Liver (tissue), 9 donors: ENCODE data around the gene PRR11. TPM values are rescaled to one million over a fixed set of nuclear protein-coding genes. Genes with fewer than 3 reads are reported as not detected.
A peak's percentile ranks its signal among the peaks of the same experiment; 100 is the strongest.

Source experiments
- DNase-seq: peaks from one replicate; pipeline ENCODE4 v3.0.0-alpha.2; 2017; ENCODE audit warnings: low spot score
- H3K27ac ChIP-seq, 2 donors: one replicate each; pipeline ENCODE4 v1.7.0; 2013; ENCODE audit warnings: inconsistent platforms in 2 of 2, low read length in 2 of 2, control low read depth in 1 of 2, low read depth in 1 of 2, mild to moderate bottlenecking in 1 of 2
- H3K27me3 ChIP-seq, 4 donors: one replicate each; pipeline versions ENCODE4 v1.6.1 to v1.7.0; 2013; ENCODE audit warnings: low read length in 3 of 4, inconsistent platforms in 1 of 4, mild to moderate bottlenecking in 1 of 4, moderate library complexity in 1 of 4; ENCODE audit not compliant: control insufficient read depth in 4 of 4, insufficient read depth in 4 of 4
- H3K36me3 ChIP-seq, 4 donors: one replicate each; pipeline versions ENCODE4 v1.6.1 to v1.7.0; 2013; ENCODE audit warnings: low read length in 3 of 4, mild to moderate bottlenecking in 3 of 4, low read depth in 1 of 4, moderate library complexity in 1 of 4; ENCODE audit not compliant: control insufficient read depth in 4 of 4, insufficient read depth in 3 of 4
- H3K4me1 ChIP-seq, 4 donors: one replicate each; pipeline versions ENCODE4 v1.6.1 to v1.7.0; 2013; ENCODE audit warnings: low read length in 3 of 4, mild to moderate bottlenecking in 3 of 4, moderate library complexity in 1 of 4; ENCODE audit not compliant: control insufficient read depth in 4 of 4, insufficient read depth in 4 of 4
- H3K4me3 ChIP-seq, 3 donors: one replicate each; pipeline versions ENCODE4 v1.6.1 to v1.7.0; 2013; ENCODE audit warnings: low read length in 3 of 3, control low read depth in 1 of 3, low read depth in 1 of 3, mild to moderate bottlenecking in 1 of 3
- H3K9ac ChIP-seq, 2 donors: one replicate each; pipeline ENCODE4 v1.7.0; 2013; ENCODE audit warnings: low read length in 2 of 2, mild to moderate bottlenecking in 2 of 2, moderate library complexity in 2 of 2, control low read depth in 1 of 2, low read depth in 1 of 2
- H3K9me3 ChIP-seq, 4 donors: one replicate each; pipeline versions ENCODE4 v1.6.1 to v1.7.0; 2013; ENCODE audit warnings: low read length in 3 of 4; ENCODE audit not compliant: control insufficient read depth in 4 of 4
- ATF3 ChIP-seq: IDR thresholded peaks from 2 replicates; pipeline ENCODE4 v1.6.1; 2016; ENCODE audit warnings: antibody characterized with exemption
- CTCF ChIP-seq: fragments of 150-350 bp; IDR thresholded peaks from 2 replicates; pipeline ENCODE4 v1.5.1; 2017; ENCODE audit warnings: improper control_type of control experiment, low read depth, low read length; ENCODE audit not compliant: missing input control
- EGR1 ChIP-seq, 2 donors: IDR thresholded peaks; 2 replicates each; pipeline ENCODE4 v1.6.1; 2016 to 2018; ENCODE audit warnings: antibody characterized with exemption in 2 of 2, low read depth in 2 of 2
- FOXA1 ChIP-seq: IDR thresholded peaks from 2 replicates; pipeline ENCODE4 v1.6.1; 2016; ENCODE audit warnings: antibody characterized with exemption
- FOXA2 ChIP-seq: IDR thresholded peaks from 2 replicates; pipeline ENCODE4 v1.6.1; 2016; ENCODE audit warnings: antibody characterized with exemption
- GABPA ChIP-seq, 2 donors: IDR thresholded peaks in 1 of 2; conservative IDR thresholded peaks in 1 of 2; 2 replicates each; pipeline ENCODE4 v1.6.1; 2016; ENCODE audit warnings: antibody characterized with exemption in 2 of 2, mild to moderate bottlenecking in 1 of 2, moderate library complexity in 1 of 2
- HNF4A ChIP-seq, 2 donors: conservative IDR thresholded peaks; 2 replicates each; pipeline ENCODE4 v1.6.1; 2016; ENCODE audit warnings: antibody characterized with exemption in 2 of 2, mild to moderate bottlenecking in 2 of 2
- HNF4G ChIP-seq: IDR thresholded peaks from 2 replicates; pipeline ENCODE4 v1.6.1; 2016; ENCODE audit warnings: antibody characterized with exemption
- JUND ChIP-seq, 2 donors: IDR thresholded peaks; 2 replicates each; pipeline ENCODE4 v1.6.1; 2016; ENCODE audit warnings: antibody characterized with exemption in 2 of 2
- NR2F2 ChIP-seq: IDR thresholded peaks from 2 replicates; pipeline ENCODE4 v1.6.1; 2016; ENCODE audit warnings: antibody characterized with exemption
- RAD21 ChIP-seq, 2 donors: IDR thresholded peaks; 2 replicates each; pipeline ENCODE4 v1.6.1; 2016; ENCODE audit warnings: antibody characterized with exemption in 2 of 2, mild to moderate bottlenecking in 2 of 2
- REST ChIP-seq: IDR thresholded peaks from 2 replicates; pipeline ENCODE4 v1.6.1; 2016; ENCODE audit warnings: antibody characterized with exemption, mild to moderate bottlenecking
- RXRA ChIP-seq, 2 donors: IDR thresholded peaks; 2 replicates each; pipeline ENCODE4 v1.6.1; 2017 to 2018; ENCODE audit warnings: antibody characterized with exemption in 2 of 2, mild to moderate bottlenecking in 1 of 2
- SP1 ChIP-seq: IDR thresholded peaks from 2 replicates; pipeline ENCODE4 v1.6.1; 2018; ENCODE audit warnings: antibody characterized with exemption, mild to moderate bottlenecking
- TAF1 ChIP-seq: conservative IDR thresholded peaks from 2 replicates; pipeline ENCODE4 v1.6.1; 2016; ENCODE audit warnings: antibody characterized with exemption, mild to moderate bottlenecking
- YY1 ChIP-seq: IDR thresholded peaks from 2 replicates; pipeline ENCODE4 v1.6.1; 2016; ENCODE audit warnings: antibody characterized with exemption, mild to moderate bottlenecking
- ZBTB33 ChIP-seq: IDR thresholded peaks from 2 replicates; pipeline ENCODE4 v1.6.1; 2016; ENCODE audit warnings: antibody characterized with exemption
- WGBS: extraction: QIAGEN DNeasy Blood & Tissue Kit; methylation state at CpG from one replicate; pipeline ENCODE4 v1.1.7; 2013; 5-methylcytosine and 5-hydroxymethylcytosine counted together
- polyA plus RNA-seq, 2 donors: library from polyadenylated mRNA; stranded (reverse) in 1 of 2; unstranded in 1 of 2; fragments of 200-250 nt in 1 of 2; fragments of >200 nt in 1 of 2; fragmentation: Nextera tagmentation in 1 of 2; extraction: Ambion mirVana in 1 of 2; gene quantifications; one replicate each; pipeline versions ENCODE4 v1.2.1 to v1.2.3, GENCODE V29; 2013 to 2015
- total RNA-seq, 2 donors: library from RNA; depleted of rRNA; stranded (reverse); fragments of >200 nt; gene quantifications; one replicate each; pipeline ENCODE4 v1.2.3, GENCODE V29; 2014
- TF ChIP-seq, protein P1 (sequence below): IDR thresholded peaks from 2 replicates; pipeline ENCODE4 v1.6.1; 2016; ENCODE audit warnings: antibody characterized with exemption
- donor health status: healthy.
- donor health status: healthy.
- donor health status: healthy.
- donor health status: healthy.
- donor health status: healthy.

Gene PRR11
- total and polyA plus RNA-seq, 4 donors: 0.17 to 17.7 (median 0.95) TPM

DNA sequence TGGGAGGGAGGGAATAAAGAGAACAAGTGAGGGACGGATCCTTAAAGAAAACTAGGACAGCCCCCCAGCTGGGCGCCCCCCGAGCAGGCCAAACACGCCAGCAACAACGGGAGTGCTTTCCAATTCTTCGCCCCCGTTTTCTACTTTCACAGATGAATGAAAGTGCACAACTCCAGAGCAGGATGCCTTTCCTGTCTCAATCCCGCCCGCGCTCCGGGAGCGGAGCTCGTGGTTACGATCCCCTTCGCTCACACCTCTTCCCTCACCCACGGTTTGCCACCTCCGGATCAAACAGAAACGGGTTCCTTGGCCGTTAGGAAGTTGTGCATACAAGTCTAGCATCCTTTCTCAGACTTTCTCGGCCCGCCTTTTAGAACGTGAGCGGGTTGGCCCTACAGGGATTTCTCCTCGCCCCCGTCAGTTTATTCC is 1.2 kb upstream of the PRR11 start:
- peak overlapping the region; percentile 56 to 64 for H3K27ac ChIP-seq
- H3K4me3 ChIP-seq: peak overlapping the region; percentile 70 to 94 (median 81)
- DNase-seq: peak; percentile 55
- H3K4me1 ChIP-seq: peaks cover 6 to 10% (median 9%) of the 10 kb centered on the region in 4 donors
- H3K9ac ChIP-seq: peak overlapping the region; percentile 73 to 83
- no peaks in the 10 kb centered on the region for H3K36me3 ChIP-seq
- no peaks in the 10 kb centered on the region for H3K9me3 ChIP-seq
- H3K27me3 ChIP-seq: no peaks in the 10 kb centered on the region
- WGBS: under 1% methylated on average over 25 of the region's 25 CpGs
- TF ChIP-seq HNF4A (conservative IDR thresholded peaks at IDR 0.05) (no peak), HNF4G (no peak), FOXA1 (no peak), JUND (IDR thresholded peaks at IDR 0.05) (no peak), NR2F2 (no peak), EGR1 (IDR thresholded peaks at IDR 0.05; ENCODE audit: low read depth in 2 of 2) (no peak), ZBTB33 (no peak), RAD21 (IDR thresholded peaks at IDR 0.05) (no peak), REST (no peak), CTCF (no peak), TAF1 (no peak), RXRA (IDR thresholded peaks at IDR 0.05) (no peak), ATF3 (no peak), GABPA (IDR thresholded peaks at IDR 0.05 in 1 of 2, conservative IDR thresholded peaks at IDR 0.05 in 1 of 2) (no peak), FOXA2 (no peak), YY1 (no peak), SP1 (no peak)
- TF ChIP-seq, protein P1, sequence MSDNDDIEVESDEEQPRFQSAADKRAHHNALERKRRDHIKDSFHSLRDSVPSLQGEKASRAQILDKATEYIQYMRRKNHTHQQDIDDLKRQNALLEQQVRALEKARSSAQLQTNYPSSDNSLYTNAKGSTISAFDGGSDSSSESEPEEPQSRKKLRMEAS: no peak
